Type B pancreatic cell (in vitro differentiated cells): ENCODE data around the gene CA7. TPM values are rescaled to one million over a fixed set of nuclear protein-coding genes. Genes with fewer than 3 reads are reported as not detected.
A peak's percentile ranks its signal among the peaks of the same experiment; 100 is the strongest.

Source experiments
- DNase-seq: peaks from one replicate; pipeline ENCODE4 v3.0.0; 2021; ENCODE audit warnings: mixed read lengths; ENCODE audit not compliant: unreplicated experiment; ENCODE audit errors: extremely low spot score
- H3K27ac Mint-ChIP-seq: 2 replicates; pipeline ENCODE4 v1.8.0; 2021; ENCODE audit warnings: mild to moderate bottlenecking, mixed read lengths
- H3K27me3 Mint-ChIP-seq: 2 replicates; pipeline ENCODE4 v1.8.0; 2021; ENCODE audit warnings: mixed read lengths
- H3K36me3 Mint-ChIP-seq: 2 replicates; pipeline ENCODE4 v1.8.0; 2021; ENCODE audit warnings: mixed read lengths
- H3K4me1 Mint-ChIP-seq: one replicate; pipeline ENCODE4 v1.8.0; 2021; ENCODE audit warnings: mixed read lengths; ENCODE audit not compliant: unreplicated experiment
- H3K4me3 Mint-ChIP-seq: 2 replicates; pipeline ENCODE4 v1.8.0; 2021; ENCODE audit warnings: mild to moderate bottlenecking, mixed read lengths
- H3K9me3 Mint-ChIP-seq: 2 replicates; pipeline ENCODE4 v1.8.0; 2021; ENCODE audit warnings: mixed read lengths
- CTCF ChIP-seq: fragments of 200-600 bp; sonication (generic); conservative IDR thresholded peaks from 2 replicates; pipeline ENCODE4 v1.5.0; 2021; ENCODE audit warnings: antibody characterized with exemption, mild to moderate bottlenecking
- total RNA-seq: library from RNA; stranded (reverse); gene quantifications from 2 replicates; pipeline ENCODE4 v1.2.1, GENCODE V29; 2021; ENCODE audit warnings: low replicate concordance

The CA7 gene
- total RNA-seq, 1 donor from 2014 or later = 0.70 TPM

GRCh38 chr16:66898933-66899309 lies 54.7 kb downstream of the CA7 start:
- no peaks in the 10 kb centered on the region for H3K36me3 Mint-ChIP-seq
- no peak for DNase-seq
- H3K27ac Mint-ChIP-seq = peak overlapping the region; percentile 71
- H3K9me3 Mint-ChIP-seq = no peaks in the 10 kb centered on the region
- no peak overlapping the region for H3K4me3 Mint-ChIP-seq
- peaks cover 16% of the 10 kb centered on the region for H3K4me1 Mint-ChIP-seq
- TF ChIP-seq CTCF = no peak
- no peaks in the 10 kb centered on the region for H3K27me3 Mint-ChIP-seq

- no peak for TF ChIP-seq CTCF
- H3K4me3 Mint-ChIP-seq = peak overlapping the region; percentile 13
- H3K27ac Mint-ChIP-seq = peak overlapping the region; percentile 71
- H3K9me3 Mint-ChIP-seq = no peaks in the 10 kb centered on the region
- peaks cover 16% of the 10 kb centered on the region for H3K4me1 Mint-ChIP-seq
- no peaks in the 10 kb centered on the region for H3K27me3 Mint-ChIP-seq
- DNase-seq = no peak
- no peaks in the 10 kb centered on the region for H3K36me3 Mint-ChIP-seq
These were observed 55.2 kb downstream of the CA7 start for GRCh38 chr16:66899310-66899944.

GRCh38 chr16:66899945-66900710 lies 55.9 kb downstream of the CA7 start:
- Mint-ChIP-seq H3K4me3 (peak overlapping the region; percentile 13), H3K27ac (peak overlapping the region; percentile 46), H3K27me3 (no peaks in the 10 kb centered on the region), H3K4me1 (peaks cover 22% of the 10 kb centered on the region), H3K36me3 (no peaks in the 10 kb centered on the region), H3K9me3 (no peaks in the 10 kb centered on the region)
- no peak for DNase-seq
- no peak for TF ChIP-seq CTCF

GRCh38 chr16:66900721-66901441 lies 56.7 kb downstream of the CA7 start:
- peak overlapping the region; percentile 11 for H3K4me3 Mint-ChIP-seq
- no peaks in the 10 kb centered on the region for H3K36me3 Mint-ChIP-seq
- no peak for DNase-seq
- H3K9me3 Mint-ChIP-seq = peaks cover 1% of the 10 kb centered on the region
- TF ChIP-seq CTCF = no peak
- H3K27ac Mint-ChIP-seq = peak overlapping the region; percentile 58
- no peaks in the 10 kb centered on the region for H3K27me3 Mint-ChIP-seq
- H3K4me1 Mint-ChIP-seq = peaks cover 28% of the 10 kb centered on the region

GRCh38 chr16:66901626-66902025 lies 57.4 kb downstream of the CA7 start:
- no peak overlapping the region for H3K27ac Mint-ChIP-seq

More at GRCh38 chr16:66901626-66902025, 57.4 kb downstream of the CA7 start:
- H3K4me1 Mint-ChIP-seq = peaks cover 33% of the 10 kb centered on the region
- TF ChIP-seq CTCF = no peak
- H3K36me3 Mint-ChIP-seq = no peaks in the 10 kb centered on the region
- H3K4me3 Mint-ChIP-seq = no peak overlapping the region
- DNase-seq = no peak
- no peaks in the 10 kb centered on the region for H3K27me3 Mint-ChIP-seq
- peaks cover 8% of the 10 kb centered on the region for H3K9me3 Mint-ChIP-seq
